NCI-H345 (cell line): ENCODE data around the gene TPPP2.
"Not testable (repeated sequence)": the region's sequence is repeated elsewhere in the genome, so short reads cannot be mapped to it uniquely, and the experiment has no call there.

ENCODE experiments used
- DNase-seq: peaks from one replicate; lab custom pipeline; 2025; lab: John Stamatoyannopoulos, UW

TPPP2 gene

GRCh38 chr14:21029917-21030316 lies at the start of gene TPPP2:
Gene TPPP2, plus strand, starts transcription at chr14:21030217. Its CDS starts 365 bp downstream, at chr14:21030582.
- DNase-seq, result no peak

- DNase-seq, result no peak
Observed at GRCh38 chr14:20980906-20981305, 49.1 kb upstream of the TPPP2 start.

DNA sequence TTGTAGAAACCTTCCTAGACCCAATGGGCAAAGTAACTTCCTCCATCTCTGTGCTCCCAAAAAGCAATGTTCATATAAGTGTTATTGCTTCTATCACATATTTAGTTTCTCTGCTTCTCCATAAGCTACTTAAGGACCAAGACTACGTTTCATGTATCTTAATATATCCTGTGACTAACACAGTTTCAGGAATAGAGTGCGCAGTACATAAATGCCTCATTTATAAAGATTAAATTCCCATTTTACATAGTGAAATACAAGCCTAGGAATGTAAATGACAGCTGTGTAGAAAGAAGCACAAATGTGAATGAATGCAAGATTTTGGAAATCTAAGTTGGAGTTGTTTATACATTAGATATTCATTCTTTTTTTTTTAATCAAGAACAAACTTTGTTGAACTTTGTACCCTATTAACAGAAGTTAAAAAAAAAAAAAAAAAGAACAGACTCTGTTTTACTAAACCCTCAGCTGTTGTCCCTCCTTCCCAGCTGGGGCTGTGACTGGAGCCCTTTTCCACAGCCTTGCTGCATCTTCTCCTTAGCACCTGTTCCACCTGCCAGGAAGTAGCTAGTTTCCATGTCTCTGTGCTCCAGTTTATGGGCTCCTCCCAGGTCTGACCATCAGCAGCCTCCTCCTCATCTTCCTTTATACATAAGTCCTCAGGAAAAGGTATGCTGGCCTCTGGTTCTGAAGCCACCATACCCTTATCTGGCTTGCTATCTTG lies 47.2 kb upstream of the TPPP2 start:
- no peak for DNase-seq

- not testable (repeated sequence) for DNase-seq
Observed at GRCh38 chr14:20985650-20986049, 44.4 kb upstream of the TPPP2 start.

DNA sequence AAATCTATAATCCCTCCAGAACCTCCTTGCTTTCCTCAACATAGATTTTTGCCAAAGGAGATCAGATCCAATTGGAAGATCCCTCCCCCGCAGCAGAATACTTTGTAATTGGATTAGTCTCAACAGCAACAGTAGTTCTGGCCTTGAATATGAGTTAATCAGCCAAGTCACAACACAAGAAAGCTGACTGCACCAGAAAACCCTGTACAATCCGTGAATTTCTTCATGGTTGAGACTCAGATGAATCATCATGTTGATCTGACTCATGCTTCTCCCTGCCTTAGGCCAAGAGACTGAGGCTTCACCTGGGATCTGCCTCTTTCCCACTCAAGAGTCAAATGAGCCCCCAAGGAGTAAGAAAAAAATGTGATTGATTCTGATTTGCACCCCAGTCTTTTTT lies 43.2 kb upstream of the TPPP2 start:
- DNase-seq, result no peak

DNA sequence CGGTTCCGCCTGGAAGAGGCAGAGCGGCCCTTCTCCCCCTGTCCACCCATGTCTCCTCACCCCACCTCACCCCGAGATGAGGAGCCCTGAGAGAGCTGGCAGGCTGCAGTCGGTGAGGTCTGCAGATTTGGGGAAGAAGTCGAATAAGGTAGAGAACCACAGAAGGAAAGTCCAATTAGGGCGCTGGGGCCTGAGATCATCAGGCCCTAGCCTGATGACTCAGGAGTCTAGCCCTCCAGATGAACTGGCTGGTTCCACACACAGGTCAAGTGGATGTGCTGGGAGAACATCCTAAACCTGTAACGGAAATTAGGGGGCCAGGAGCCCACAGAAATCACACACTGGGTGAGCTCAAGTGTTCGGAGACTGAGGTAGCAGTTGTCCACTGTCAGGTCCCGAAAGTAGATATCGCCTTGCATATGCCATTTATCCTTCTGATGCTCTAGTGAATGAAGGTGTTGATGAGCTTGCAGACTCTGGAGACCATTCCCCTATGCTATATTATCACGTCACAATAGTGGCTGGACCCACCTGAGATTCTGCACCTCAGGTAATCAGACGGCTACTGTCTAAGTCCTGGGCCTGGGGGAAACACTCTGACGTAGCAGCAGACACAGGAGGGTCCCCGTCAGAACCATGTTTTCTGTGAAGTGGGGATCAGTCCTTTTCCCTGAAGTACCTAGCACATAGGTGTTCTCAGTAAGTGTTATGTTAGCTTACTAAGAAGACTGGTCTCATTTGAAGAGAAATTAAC lies 41.1 kb upstream of the TPPP2 start:
- DNase-seq, result no peak

GRCh38 chr14:20989471-20989786 lies 40.6 kb upstream of the TPPP2 start:
- no peak for DNase-seq

DNA sequence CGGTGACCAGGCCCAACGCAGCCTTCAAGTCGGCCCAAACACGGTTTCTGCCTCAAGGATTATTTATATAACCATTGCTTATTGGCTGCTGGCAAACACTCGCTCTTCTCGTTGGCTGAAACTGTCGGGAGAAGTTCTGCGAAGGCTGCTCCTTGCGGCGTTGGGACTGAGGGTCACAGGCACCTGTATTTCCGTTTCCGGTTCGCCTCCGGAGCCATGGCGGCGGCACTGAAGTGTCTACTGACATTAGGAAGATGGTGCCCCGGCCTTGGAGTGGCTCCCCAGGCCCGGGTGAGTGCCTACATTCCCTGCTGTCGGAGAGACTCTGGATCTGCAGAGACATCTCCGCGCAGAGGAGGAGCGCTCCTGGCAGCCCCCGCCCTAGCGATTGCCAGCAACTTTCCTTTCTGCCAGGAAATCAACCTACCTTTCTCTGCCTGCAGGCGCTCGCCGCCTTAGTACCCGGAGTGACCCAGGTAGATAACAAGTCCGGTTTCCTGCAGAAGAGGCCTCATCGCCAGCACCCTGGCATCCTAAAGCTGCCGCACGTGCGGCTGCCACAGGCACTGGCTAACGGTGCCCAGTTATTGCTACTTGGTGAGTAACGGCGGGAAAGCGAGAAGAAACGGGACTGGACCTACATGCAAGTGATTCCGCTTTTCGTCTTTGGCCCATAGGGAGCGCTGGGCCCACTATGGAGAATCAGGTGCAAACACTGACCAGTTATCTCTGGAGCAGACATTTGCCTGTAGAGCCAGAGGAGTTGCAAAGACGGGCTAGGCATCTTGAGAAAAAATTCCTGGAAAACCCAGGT lies 40.0 kb upstream of the TPPP2 start, which contains the start of gene METTL17:
Gene METTL17 (plus strand): TSS at position 194 of the 814 bp plus-strand sequence. CDS start 23 bp downstream, at position 217.
- peak; percentile 79 for DNase-seq

DNA sequence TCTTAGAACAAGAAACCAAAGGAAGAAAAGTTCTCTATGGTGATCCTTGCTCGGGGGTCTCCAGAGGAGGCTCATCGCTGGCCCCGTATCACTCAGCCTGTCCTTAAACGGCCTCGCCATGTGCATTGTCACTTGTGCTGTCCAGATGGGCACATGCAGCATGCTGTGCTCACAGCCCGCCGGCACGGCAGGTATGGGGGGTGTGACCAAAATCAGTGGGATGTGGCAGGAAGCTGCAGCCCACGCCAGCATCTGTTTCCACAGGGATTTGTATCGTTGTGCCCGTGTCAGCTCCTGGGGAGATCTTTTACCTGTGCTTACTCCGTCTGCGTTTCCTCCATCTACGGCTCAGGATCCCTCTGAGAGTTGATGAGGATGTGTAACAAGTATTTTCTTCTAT lies 33.5 kb upstream of the TPPP2 start:
- DNase-seq, result no peak

- no peak for DNase-seq
Observed at GRCh38 chr14:20997115-20997514, 32.9 kb upstream of the TPPP2 start.

DNA sequence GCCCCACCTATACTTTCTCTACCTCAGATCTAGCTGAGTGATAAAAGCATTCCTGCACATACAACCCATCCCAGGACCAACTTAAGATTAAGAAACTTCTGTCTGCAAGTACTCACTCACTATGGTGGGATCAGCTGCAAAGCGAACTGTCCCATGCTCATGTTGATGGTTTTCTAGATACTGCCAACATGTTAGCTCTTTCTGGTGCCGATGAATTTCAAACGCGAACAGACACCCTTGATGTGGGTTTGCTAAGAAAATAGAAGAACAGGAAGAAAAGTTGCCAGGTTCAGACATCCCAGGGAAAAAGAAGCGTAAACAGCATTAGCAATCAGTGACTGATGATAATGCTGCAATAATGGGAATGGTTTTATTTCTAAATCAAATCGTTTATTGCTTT lies 32.5 kb upstream of the TPPP2 start:
- no peak for DNase-seq

DNA sequence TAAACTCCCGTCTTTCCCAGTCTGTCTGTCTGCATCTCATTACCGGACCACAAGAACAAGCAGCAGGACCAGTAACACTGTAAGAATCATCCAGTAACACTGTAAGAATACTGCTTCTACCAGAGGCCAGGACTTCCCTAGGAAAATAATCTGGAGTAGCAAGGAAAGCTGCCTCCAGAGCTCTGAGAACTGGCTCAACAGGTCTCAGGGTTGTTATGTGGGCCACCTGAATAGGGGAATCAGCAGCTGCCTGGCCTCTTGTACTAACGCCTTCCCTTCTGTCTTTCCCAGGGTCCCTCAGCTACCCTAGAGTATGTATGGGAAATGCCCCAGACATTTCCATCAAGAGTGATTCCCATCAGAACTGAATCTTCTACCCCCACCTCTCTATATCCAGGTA lies 31.9 kb upstream of the TPPP2 start:
- no peak for DNase-seq

DNA sequence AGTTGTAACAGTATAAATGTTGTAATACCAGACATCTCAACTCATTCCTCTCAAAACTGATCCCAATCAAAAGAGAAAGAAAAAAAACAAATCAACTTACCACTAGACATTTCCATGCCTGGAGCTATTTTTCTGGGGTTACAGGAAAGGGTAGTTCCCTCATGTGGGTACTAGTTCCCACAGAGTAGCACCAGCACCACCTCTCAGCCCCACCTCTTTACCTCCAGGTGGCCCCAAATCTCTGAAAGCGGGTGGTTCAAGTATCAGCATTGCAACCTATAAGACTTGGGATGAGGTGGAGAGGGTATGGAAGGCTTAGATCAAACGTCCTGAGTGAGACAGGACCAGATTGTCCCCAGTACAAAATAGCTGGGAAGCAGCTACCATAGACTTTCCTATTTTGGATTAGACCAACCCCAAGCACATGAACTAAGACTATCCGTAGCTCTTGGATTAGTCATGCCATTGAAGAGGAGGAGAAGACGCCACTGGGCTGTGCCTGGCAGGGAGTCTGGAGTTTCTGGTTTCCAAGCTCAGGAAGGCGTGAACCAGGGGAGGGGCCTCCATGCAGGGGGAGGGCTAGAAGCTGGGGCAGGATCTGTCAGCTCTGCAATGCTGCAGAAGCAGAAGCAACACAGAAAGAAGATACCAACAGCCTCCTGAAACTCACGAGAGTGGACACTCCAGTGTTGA lies 31.2 kb upstream of the TPPP2 start, which contains the start of gene SLC39A2:
Gene SLC39A2 (plus strand): TSS at position 620 of the 693 bp plus-strand sequence. CDS start 154 bp downstream, outside the sequence.
- no peak for DNase-seq

- DNase-seq, result no peak
Observed at GRCh38 chr14:20999591-20999990, 30.4 kb upstream of the TPPP2 start.

- DNase-seq, result no peak
Observed at GRCh38 chr14:21001218-21001617, 28.8 kb upstream of the TPPP2 start.

DNA sequence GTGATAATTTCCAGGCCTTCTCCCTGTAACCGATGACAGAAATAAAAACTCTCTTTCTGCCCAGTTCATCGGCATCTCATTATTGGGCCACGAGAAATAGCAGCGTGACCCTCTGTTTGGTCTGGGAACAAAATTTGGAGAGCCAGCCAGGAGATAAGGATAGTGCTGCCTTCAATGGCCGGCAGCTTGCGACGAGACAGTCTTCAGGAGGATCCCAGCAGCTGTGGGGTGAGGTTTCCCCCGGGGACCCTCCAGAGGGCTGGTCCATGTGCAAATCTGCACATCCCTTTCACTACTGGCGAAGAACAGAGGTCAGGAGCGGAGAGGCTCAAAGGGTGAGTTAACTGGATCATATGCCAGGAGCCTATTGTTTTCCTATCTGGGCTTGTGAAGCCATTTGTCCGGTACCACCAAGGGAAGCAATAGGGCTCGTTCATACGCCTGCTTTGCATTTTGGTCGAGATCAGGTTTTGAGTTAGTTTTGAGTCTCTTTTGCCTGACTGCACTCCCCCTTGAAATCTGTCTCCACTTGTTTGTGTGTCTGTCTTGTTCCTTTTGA lies 26.1 kb upstream of the TPPP2 start:
- DNase-seq, result no peak

DNA sequence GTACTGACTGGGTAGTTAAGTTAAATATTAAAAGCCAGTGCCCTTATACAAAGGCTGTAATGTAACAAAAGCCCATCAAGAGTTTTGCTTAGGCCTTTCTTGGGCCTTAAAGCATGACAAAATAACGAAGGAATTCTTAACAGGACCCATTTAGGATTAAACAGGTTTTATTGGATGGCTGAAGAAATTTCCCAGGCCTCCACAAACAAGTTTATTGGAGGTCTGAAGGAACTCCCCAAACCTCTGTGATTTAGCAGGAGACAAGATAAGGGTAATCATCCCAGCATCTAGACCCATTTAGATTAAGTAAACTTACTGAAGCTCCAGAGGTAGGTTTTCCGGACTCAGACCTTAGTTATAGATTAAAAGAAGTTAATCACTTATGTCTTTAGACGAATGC lies 20.3 kb upstream of the TPPP2 start:
- not testable (repeated sequence) for DNase-seq

DNA sequence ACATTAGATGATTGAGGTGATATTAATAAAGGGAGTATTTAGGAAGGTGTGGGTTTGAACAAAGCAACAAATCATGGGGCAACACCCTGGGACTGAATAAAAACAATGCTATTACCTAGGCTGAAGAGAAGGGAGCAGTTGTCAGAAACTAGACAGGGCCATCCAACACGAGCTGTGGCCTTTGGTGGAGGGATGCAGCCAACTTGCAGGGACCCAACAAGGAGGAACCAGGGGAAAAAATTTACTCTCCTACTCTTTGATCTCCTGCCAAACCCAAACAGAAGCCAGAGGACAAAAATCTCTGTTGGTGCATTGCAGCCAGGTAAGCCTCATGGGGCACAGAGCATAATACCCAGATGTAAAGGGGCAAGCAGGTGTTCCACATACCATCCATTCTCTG lies 18.9 kb upstream of the TPPP2 start:
- no peak for DNase-seq

DNA sequence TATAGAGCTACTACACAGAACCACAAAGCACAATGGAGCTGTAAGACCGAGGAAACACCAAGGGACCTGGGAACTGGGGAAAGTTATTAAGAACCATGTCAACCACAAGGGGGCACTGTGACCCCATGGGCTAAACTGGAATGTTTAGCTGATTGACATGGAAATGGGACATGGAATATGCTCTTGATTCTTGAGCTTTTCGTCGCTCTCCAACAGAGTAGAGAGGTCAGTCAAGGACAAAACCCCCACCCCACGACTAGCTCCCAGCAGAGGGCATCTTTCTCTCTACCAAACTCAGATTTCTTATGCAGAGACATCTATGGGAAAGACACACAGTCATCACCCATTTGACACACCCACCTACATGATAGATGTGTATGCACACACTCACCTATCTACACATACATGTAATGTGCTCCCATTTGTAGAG lies 15.2 kb upstream of the TPPP2 start:
- peak; percentile 82 for DNase-seq

- DNase-seq, result no peak
Observed at GRCh38 chr14:21015312-21015711, 14.7 kb upstream of the TPPP2 start.

GRCh38 chr14:21016413-21017190 lies 13.4 kb upstream of the TPPP2 start:
- no peak for DNase-seq
